ENCODE results near the gene PDE1A.
"Not testable (repeated sequence)": the region's sequence is repeated elsewhere in the genome, so short reads cannot be mapped to it uniquely, and the experiment has no call there.

PDE1A gene

GRCh38 chr2:182358601-182359000 lies 68.2 kb downstream of the PDE1A start:
- no peak for DNase-seq (ENCODE audit: low spot score)

DNA sequence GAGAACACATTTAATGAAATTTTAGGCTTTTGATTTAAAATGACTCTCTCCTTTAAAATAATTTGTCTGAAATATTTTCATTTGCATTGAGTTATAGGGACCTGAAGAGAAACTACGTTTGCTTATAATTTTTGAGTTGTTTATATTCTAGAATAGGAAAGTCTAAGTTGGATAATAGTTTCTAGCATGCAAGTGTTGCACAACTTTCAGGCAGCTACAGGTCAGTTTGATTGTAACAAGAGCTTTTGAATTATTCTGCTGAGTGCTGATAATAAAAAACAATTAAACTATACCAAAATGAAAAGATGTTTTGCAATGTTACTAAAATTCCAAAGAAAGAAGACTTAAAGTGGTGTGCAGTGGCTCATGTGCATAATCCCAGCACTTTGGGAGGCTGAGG lies 71.0 kb downstream of the PDE1A start:
- no peak for DNase-seq (ENCODE audit: low spot score)

DNA sequence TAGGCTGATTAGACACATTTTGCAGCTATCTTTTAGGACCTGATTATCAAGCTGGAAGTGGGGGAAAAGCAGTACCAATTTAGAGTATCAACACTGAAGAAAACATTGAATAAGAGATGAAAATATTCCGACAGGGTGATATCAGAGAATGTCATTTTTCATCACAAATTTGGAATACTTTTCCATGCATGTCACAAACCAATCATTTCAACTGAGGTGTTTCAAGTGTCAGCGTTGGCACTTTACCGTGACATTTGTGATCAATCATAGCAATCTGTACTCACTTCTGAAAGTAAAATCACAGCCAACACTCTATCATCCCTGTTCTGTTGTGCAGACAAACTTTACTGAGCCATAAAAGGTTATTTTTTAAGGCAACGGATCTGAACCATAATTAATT lies 75.4 kb downstream of the PDE1A start:
- DNase-seq (ENCODE audit: low spot score) = no peak

DNA sequence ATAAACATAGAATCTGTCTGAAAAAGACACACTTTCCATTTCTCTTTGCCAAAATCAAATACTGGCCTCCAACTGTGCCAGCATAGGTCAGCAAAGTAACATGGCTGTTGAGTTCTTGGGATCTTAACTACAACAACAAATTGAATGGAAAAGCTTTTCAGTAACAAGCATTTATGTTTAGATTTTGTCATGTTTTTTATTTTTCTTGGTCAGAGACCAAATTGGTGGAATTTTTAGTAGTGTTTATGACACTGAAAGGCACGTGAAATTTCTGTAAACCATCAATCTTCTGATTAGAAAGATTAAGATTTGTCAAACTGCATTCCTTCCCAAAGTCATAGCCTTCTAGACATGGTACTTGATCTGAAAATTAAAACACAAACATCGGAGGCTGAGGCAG lies 77.6 kb downstream of the PDE1A start:
- no peak for DNase-seq (ENCODE audit: low spot score)

DNA sequence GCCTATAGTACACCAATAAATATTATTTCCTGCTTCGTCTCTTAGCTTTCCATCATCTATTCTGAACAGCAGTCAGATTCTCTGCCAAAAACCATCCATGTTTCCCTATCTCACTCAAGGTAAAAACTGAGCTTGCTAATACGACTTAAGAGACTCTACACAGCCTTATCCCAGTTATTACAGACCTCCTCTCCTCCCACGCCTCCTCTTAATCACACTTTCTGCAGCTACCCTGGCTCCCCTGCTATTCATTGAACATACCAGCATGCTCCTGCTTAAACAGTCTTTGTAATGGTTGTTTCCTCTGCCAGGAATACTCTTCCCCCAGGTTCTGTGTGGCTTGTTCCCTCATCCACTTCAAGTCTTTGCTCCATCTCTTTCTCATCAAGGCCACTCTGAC lies 81.5 kb downstream of the PDE1A start:
- no peak for DNase-seq (ENCODE audit: low spot score)

DNA sequence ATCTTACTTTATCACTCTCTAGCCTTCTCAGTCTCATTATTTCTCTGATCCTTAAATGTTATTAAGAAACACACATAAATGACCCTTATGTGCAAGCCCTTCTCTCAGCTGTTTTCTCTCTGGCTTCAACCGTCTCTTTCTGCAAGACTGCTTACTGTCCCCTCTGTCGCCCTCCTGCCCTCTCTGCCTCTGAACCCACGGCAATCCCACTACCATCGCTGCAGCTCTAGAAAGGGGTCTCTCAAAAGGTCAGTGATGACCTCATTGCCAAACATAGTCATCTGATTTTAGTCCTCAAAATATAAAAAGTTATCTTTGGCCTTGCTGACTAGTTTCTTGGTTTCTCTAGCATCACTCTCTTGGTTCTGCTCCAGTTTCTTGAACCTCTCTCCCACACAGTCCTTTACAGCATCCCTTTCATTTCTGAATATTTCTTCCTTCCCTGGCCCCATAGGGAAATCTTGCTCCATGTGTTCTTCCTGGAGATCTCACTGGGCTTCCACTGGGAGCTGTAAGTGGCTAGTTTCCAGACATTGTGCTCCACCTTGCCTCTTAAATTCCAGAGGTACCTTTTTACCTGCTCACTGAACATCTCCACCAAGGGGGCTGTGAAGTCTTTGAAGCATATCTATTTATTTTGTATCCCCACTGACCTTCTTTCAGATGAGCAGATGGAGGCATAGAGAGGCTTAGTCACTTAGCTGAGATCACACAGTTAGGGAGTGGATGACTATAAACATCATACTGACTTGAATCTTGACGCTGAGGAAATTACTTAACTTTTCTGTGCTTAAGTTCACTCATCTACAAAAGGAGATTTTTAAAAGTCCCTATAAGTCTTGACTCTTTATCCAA lies 96.2 kb downstream of the PDE1A start:
- peak; percentile 8 for DNase-seq (ENCODE audit: low spot score)

- DNase-seq (ENCODE audit: low spot score) = no peak
Measured at GRCh38 chr2:182324665-182325064, 102.2 kb downstream of the PDE1A start.

- no peak for DNase-seq (ENCODE audit: low spot score)
Measured at GRCh38 chr2:182321096-182321495, 105.7 kb downstream of the PDE1A start.

GRCh38 chr2:182319556-182320505 lies 107.0 kb downstream of the PDE1A start:
- no peak for DNase-seq (ENCODE audit: low spot score)

DNA sequence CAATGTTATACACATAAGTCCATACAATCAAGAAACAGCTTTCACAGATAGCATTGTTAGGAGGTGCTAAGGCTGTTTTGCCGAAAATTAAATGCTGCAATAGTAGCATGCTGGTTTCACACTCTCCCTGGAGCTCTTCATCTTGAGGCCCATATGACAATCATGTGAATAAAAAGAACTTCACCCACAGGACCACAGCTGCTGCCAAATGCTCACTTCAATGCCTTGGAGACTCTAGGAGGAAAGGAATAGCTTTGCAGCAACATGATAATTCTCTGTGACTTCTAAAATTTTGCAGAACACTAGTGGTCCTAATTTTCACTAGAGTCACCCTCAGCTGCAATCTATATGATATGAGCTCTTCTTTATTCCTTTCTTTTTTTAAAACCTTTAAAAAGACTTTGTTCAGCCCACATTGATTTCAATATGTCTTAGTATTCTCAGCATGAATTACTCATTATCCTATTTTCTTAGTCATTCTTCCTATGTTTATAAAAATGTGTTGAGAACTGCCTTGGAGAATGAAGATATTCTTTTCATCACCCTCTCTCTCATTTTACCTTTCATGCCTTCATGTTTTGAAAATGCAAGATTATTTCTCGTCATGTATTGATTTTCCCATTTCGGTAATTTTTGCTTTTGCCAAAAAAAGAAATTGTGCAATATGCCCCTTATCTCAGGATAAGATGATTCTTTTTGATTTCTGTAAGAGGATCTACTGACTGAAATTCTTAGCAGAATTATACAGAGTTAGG lies 108.2 kb downstream of the PDE1A start:
- peak; percentile 8 for DNase-seq (ENCODE audit: low spot score)

GRCh38 chr2:182316950-182317349 lies 109.9 kb downstream of the PDE1A start:
- DNase-seq (ENCODE audit: low spot score) = no peak

- DNase-seq (ENCODE audit: low spot score) = no peak
Measured at GRCh38 chr2:182302972-182303371, 123.9 kb downstream of the PDE1A start.

- DNase-seq (ENCODE audit: low spot score) = peak; percentile 16
Measured at GRCh38 chr2:182302174-182302573, 124.7 kb downstream of the PDE1A start.

GRCh38 chr2:182301093-182301492 lies 125.7 kb downstream of the PDE1A start:
- no peak for DNase-seq (ENCODE audit: low spot score)

GRCh38 chr2:182300608-182301007 lies 126.2 kb downstream of the PDE1A start:
- no peak for DNase-seq (ENCODE audit: low spot score)

- no peak for DNase-seq (ENCODE audit: low spot score)
Measured at GRCh38 chr2:182299632-182300031, 127.2 kb downstream of the PDE1A start.

DNA sequence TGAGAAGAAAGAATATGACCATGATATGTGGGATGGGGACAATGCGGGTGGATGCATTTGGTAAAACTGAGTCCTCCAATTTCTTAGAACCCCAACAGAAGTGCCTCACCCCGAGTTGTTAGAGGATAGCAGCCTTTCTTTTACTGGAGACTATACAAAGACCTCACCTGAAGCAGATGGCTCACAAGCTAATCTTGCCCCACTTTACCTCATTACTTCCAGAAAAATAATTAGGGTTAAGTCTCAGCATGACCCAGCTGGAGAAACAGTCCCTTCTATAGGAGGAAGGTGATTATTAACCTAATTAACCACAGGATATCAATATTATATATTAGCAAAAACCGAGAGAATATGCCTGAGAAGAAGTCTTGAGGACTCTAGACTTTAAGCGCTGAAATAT lies 128.4 kb downstream of the PDE1A start:
- no peak for DNase-seq (ENCODE audit: low spot score)

DNA sequence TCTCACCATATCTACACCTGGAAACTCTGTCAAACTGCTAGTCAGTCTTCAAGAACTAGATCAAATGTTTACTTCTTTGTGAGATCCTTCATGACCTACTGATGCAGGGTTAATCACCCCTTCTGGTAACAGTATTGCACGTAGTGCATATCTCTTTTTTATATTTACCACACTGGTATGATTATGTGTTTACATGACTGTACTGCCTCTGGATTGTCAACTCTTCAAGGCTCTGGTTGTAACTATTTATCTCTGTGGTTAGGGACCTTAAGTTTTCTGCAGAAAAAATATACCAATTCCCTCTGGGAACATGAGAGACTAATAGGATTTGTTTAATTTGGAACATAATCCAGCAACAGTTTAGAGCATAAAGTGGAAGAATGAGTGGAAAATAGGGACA lies 135.5 kb downstream of the PDE1A start:
- DNase-seq (ENCODE audit: low spot score) = no peak

- no peak for DNase-seq (ENCODE audit: low spot score)
Measured at GRCh38 chr2:182283512-182283911, 143.3 kb downstream of the PDE1A start.

DNA sequence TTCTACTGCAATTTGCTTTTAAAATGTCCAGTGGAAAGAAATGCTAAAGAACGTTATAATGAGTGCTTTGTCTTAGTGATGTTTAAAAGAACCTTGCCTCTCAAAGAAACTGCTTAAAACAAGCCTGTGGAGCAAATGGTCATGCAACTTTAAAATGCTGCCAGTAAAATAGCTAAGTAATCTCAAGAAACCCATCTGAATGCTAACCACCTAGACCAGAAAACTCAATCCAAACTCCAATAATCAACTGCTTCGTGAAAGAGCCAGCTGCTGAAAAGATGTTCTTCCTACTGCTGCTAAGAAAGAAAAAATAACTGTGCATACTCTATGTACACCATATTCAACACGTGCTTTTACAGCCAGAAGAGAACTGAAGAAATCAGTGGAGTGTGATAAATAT lies 145.6 kb downstream of the PDE1A start:
- DNase-seq (ENCODE audit: low spot score) = no peak

GRCh38 chr2:182280118-182280517 lies 146.7 kb downstream of the PDE1A start:
- peak; percentile 8 for DNase-seq (ENCODE audit: low spot score)

DNA sequence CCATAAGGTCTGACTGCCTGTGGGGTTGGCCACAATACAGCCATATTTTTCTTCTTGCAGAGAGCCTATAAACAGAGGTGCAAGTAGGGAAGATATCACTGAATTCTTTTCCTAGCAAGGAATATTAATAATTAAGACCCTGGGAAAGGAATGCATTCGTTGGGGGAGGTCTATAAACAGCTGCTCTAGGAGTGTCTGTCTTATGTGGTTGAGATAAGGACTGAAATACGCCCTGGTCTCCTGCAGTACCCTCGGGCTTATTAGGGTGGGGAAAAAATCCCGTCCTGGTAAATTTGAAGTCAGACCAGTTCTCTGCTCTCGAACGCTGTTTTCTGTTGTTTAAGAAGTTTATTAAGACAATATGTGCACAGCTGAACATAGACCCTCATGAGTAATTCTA lies 150.2 kb downstream of the PDE1A start:
- DNase-seq (ENCODE audit: low spot score) = not testable (repeated sequence)

Measured in GM03348 (cell line).